Nephron progenitor cell (in vitro differentiated cells): ENCODE results near the gene ZC3H6.
"Not testable (repeated sequence)": the region's sequence is repeated elsewhere in the genome, so short reads cannot be mapped to it uniquely, and the experiment has no call there.

Source experiments
- DNase-seq: peaks from one replicate; pipeline ENCODE4 v3.0.0; 2021
- H3K27ac Mint-ChIP-seq: 2 replicates; pipeline ENCODE4 v1.8.0; 2021; ENCODE audit warnings: mild to moderate bottlenecking, moderate library complexity, mixed read lengths
- H3K27me3 Mint-ChIP-seq: 2 replicates; pipeline ENCODE4 v1.8.0; 2021; ENCODE audit warnings: mild to moderate bottlenecking, low read depth, mixed read lengths; ENCODE audit not compliant: poor library complexity
- H3K36me3 Mint-ChIP-seq: 2 replicates; pipeline ENCODE4 v1.8.0; 2021; ENCODE audit warnings: low read depth, mixed read lengths
- H3K4me1 Mint-ChIP-seq: 2 replicates; pipeline ENCODE4 v1.8.0; 2021; ENCODE audit warnings: mixed read lengths
- H3K4me3 Mint-ChIP-seq: 2 replicates; pipeline ENCODE4 v1.8.0; 2021; ENCODE audit warnings: mild to moderate bottlenecking, moderate library complexity, mixed read lengths
- H3K9me3 Mint-ChIP-seq: 2 replicates; pipeline ENCODE4 v1.8.0; 2021; ENCODE audit warnings: mild to moderate bottlenecking, moderate library complexity, mixed read lengths
- TF ChIP-seq, protein P1 (sequence below): fragments of 200-600 bp; sonication (generic); IDR thresholded peaks from 2 replicates; pipeline ENCODE4 v1.5.0; 2021; ENCODE audit warnings: antibody characterized with exemption

The ZC3H6 gene

GRCh38 chr2:112342067-112342550, 66.7 kb downstream of the ZC3H6 start:
- TF ChIP-seq, protein P1, sequence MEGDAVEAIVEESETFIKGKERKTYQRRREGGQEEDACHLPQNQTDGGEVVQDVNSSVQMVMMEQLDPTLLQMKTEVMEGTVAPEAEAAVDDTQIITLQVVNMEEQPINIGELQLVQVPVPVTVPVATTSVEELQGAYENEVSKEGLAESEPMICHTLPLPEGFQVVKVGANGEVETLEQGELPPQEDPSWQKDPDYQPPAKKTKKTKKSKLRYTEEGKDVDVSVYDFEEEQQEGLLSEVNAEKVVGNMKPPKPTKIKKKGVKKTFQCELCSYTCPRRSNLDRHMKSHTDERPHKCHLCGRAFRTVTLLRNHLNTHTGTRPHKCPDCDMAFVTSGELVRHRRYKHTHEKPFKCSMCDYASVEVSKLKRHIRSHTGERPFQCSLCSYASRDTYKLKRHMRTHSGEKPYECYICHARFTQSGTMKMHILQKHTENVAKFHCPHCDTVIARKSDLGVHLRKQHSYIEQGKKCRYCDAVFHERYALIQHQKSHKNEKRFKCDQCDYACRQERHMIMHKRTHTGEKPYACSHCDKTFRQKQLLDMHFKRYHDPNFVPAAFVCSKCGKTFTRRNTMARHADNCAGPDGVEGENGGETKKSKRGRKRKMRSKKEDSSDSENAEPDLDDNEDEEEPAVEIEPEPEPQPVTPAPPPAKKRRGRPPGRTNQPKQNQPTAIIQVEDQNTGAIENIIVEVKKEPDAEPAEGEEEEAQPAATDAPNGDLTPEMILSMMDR, result no peak
- Mint-ChIP-seq H3K4me1 (peaks cover 6% of the 10 kb centered on the region), H3K9me3 (peaks cover 15% of the 10 kb centered on the region), H3K4me3 (no peak overlapping the region), H3K27me3 (no peaks in the 10 kb centered on the region), H3K27ac (no peak overlapping the region), H3K36me3 (peaks cover 5% of the 10 kb centered on the region)
- DNase-seq, result no peak

DNA sequence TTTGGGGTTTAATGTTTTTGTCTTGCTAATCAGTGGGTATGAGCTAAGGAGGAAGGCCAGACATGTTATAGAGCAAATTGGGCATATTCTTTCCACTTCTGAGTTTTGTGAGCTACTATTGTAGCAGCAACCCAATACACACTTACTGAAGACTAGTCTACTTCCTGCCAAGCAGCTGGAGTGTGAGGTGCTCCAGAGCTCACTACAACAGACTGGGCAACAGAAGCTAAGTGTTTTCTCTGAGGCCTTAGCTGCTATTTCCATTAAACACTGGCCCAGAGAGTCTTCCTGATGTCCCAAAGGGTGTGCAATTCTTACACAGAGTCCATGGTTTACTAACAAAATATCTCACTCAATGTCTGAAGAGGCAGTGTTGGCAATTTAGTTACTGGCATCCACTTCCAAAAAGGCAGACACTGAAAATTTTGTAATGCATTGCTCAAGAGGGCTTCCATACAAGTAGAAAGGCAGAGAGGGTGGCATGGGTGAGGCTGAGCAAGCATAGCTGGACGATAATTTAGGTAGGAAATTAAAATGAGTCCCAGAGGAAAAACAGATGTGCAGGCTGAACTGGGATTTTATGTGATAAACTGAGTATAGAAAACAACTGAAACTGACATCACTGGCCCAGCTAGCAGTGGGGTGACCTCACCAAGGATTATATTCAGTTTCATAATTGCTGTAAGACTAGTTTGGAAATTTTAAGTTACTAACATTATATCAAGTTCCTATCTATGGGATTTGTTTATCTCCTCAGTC, 68.6 kb downstream of the ZC3H6 start:
- peak overlapping the region; percentile 27 for H3K27ac Mint-ChIP-seq
- no peak for DNase-seq
- H3K36me3 Mint-ChIP-seq, result peaks cover 5% of the 10 kb centered on the region
- peaks cover 6% of the 10 kb centered on the region for H3K4me1 Mint-ChIP-seq
- TF ChIP-seq, protein P1, result no peak
- no peaks in the 10 kb centered on the region for H3K27me3 Mint-ChIP-seq
- peaks cover 21% of the 10 kb centered on the region for H3K9me3 Mint-ChIP-seq
- no peak overlapping the region for H3K4me3 Mint-ChIP-seq

GRCh38 chr2:112345030-112346027, 69.9 kb downstream of the ZC3H6 start:
- TF ChIP-seq, protein P1, result no peak
- Mint-ChIP-seq H3K4me1 (no peaks in the 10 kb centered on the region), H3K4me3 (no peak overlapping the region), H3K36me3 (peaks cover 5% of the 10 kb centered on the region), H3K27ac (no peak overlapping the region), H3K27me3 (no peaks in the 10 kb centered on the region), H3K9me3 (peaks cover 21% of the 10 kb centered on the region)
- DNase-seq, result no peak

DNA sequence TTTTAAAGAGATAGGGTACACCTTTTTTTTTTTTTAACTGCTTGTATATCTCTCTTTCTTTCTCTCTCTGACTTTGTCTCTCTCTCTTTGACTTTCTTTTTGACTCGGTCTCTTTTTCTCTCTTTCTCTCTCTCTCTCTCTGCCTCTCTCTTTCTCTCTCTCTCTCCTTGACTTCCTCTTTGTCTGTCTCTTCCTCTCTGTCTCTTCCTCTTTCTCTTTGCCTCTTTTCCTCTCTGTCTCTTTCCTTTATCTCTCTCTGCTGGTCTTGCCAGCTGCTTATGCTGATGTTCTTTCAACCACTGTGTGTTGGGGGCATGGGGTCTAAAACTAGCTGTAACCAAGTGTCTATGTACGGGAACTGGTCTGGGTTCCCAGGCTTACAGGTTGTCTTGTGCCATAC, 76.9 kb downstream of the ZC3H6 start:
- H3K4me1 Mint-ChIP-seq, H3K36me3 Mint-ChIP-seq, H3K4me3 Mint-ChIP-seq, H3K27ac Mint-ChIP-seq, H3K9me3 Mint-ChIP-seq, H3K27me3 Mint-ChIP-seq, DNase-seq: not testable (repeated sequence)

- not testable (repeated sequence) for H3K27me3 Mint-ChIP-seq, H3K9me3 Mint-ChIP-seq, H3K36me3 Mint-ChIP-seq, DNase-seq, H3K4me3 Mint-ChIP-seq, H3K4me1 Mint-ChIP-seq, H3K27ac Mint-ChIP-seq
These were observed 77.6 kb downstream of the ZC3H6 start for GRCh38 chr2:112352809-112353603.

- H3K4me1 Mint-ChIP-seq, H3K27me3 Mint-ChIP-seq, H3K36me3 Mint-ChIP-seq, DNase-seq, H3K4me3 Mint-ChIP-seq, H3K27ac Mint-ChIP-seq: not testable (repeated sequence)
- peaks cover 14% of the 10 kb centered on the region for H3K9me3 Mint-ChIP-seq
These were observed 78.9 kb downstream of the ZC3H6 start for GRCh38 chr2:112354335-112354734.

- not testable (repeated sequence) for DNase-seq, H3K4me1 Mint-ChIP-seq, H3K36me3 Mint-ChIP-seq, H3K27me3 Mint-ChIP-seq, H3K4me3 Mint-ChIP-seq, H3K27ac Mint-ChIP-seq
- H3K9me3 Mint-ChIP-seq, result peaks cover 20% of the 10 kb centered on the region
These were observed 84.7 kb downstream of the ZC3H6 start for GRCh38 chr2:112360055-112360454.
